ENCODE data around the gene XCL2.
"Not testable (repeated sequence)": the region's sequence is repeated elsewhere in the genome, so short reads cannot be mapped to it uniquely, and the experiment has no call there.

Gene XCL2

GRCh38 chr1:168580290-168580689 lies 36.5 kb upstream of the XCL2 start:
- H3K27ac ChIP-seq (ENCODE audit: low read depth, low read length); H3K9me3 ChIP-seq (ENCODE audit: control insufficient read depth, insufficient read depth, low read depth, low read length); H3K27me3 ChIP-seq (ENCODE audit: control insufficient read depth, insufficient read depth, low read length); H3K4me3 ChIP-seq (ENCODE audit: low read depth, low read length); H3K4me1 ChIP-seq (ENCODE audit: control insufficient read depth, insufficient read depth, low read length); H3K36me3 ChIP-seq (ENCODE audit: control insufficient read depth, insufficient read depth, low read length); H3K9ac ChIP-seq (ENCODE audit: low read length): not testable (repeated sequence)

GRCh38 chr1:168578531-168579185 lies 34.9 kb upstream of the XCL2 start:
- not testable (repeated sequence) for H3K27me3 ChIP-seq (ENCODE audit: control insufficient read depth, insufficient read depth, low read length); H3K36me3 ChIP-seq (ENCODE audit: control insufficient read depth, insufficient read depth, low read length); H3K4me1 ChIP-seq (ENCODE audit: control insufficient read depth, insufficient read depth, low read length); H3K9ac ChIP-seq (ENCODE audit: low read length); H3K9me3 ChIP-seq (ENCODE audit: control insufficient read depth, insufficient read depth, low read depth, low read length); H3K27ac ChIP-seq (ENCODE audit: low read depth, low read length); H3K4me3 ChIP-seq (ENCODE audit: low read depth, low read length)

GRCh38 chr1:168576245-168576688 lies 32.5 kb upstream of the XCL2 start, which contains the start of gene XCL1:
Gene XCL1, plus strand, starts transcription at chr1:168576605. Its CDS starts 33 bp downstream, at chr1:168576638.
- not testable (repeated sequence) for H3K36me3 ChIP-seq (ENCODE audit: control insufficient read depth, insufficient read depth, low read length); H3K4me3 ChIP-seq (ENCODE audit: low read depth, low read length); H3K4me1 ChIP-seq (ENCODE audit: control insufficient read depth, insufficient read depth, low read length); H3K27me3 ChIP-seq (ENCODE audit: control insufficient read depth, insufficient read depth, low read length); H3K9me3 ChIP-seq (ENCODE audit: control insufficient read depth, insufficient read depth, low read depth, low read length); H3K27ac ChIP-seq (ENCODE audit: low read depth, low read length); H3K9ac ChIP-seq (ENCODE audit: low read length)

GRCh38 chr1:168574234-168574633 lies 30.4 kb upstream of the XCL2 start:
- H3K4me1 ChIP-seq (ENCODE audit: control insufficient read depth, insufficient read depth, low read length), result peaks cover 17% of the 10 kb centered on the region

GRCh38 chr1:168572633-168573032 lies 28.8 kb upstream of the XCL2 start:
- Histone ChIP-seq H3K4me3 (ENCODE audit: low read depth, low read length) (no peak overlapping the region), H3K36me3 (ENCODE audit: control insufficient read depth, insufficient read depth, low read length) (no peaks in the 10 kb centered on the region), H3K27ac (ENCODE audit: low read depth, low read length) (no peak overlapping the region), H3K27me3 (ENCODE audit: control insufficient read depth, insufficient read depth, low read length) (no peaks in the 10 kb centered on the region), H3K9ac (ENCODE audit: low read length) (no peak overlapping the region), H3K4me1 (ENCODE audit: control insufficient read depth, insufficient read depth, low read length) (peaks cover 17% of the 10 kb centered on the region), H3K9me3 (ENCODE audit: control insufficient read depth, insufficient read depth, low read depth, low read length) (no peaks in the 10 kb centered on the region)

More at GRCh38 chr1:168574234-168574633, 30.4 kb upstream of the XCL2 start:
- H3K36me3 ChIP-seq (ENCODE audit: control insufficient read depth, insufficient read depth, low read length); H3K27ac ChIP-seq (ENCODE audit: low read depth, low read length); H3K9me3 ChIP-seq (ENCODE audit: control insufficient read depth, insufficient read depth, low read depth, low read length); H3K4me3 ChIP-seq (ENCODE audit: low read depth, low read length); H3K9ac ChIP-seq (ENCODE audit: low read length); H3K27me3 ChIP-seq (ENCODE audit: control insufficient read depth, insufficient read depth, low read length): not testable (repeated sequence)

GRCh38 chr1:168570652-168571051 lies 26.9 kb upstream of the XCL2 start:
- Histone ChIP-seq H3K36me3 (ENCODE audit: control insufficient read depth, insufficient read depth, low read length) (no peaks in the 10 kb centered on the region), H3K9ac (ENCODE audit: low read length) (no peak overlapping the region), H3K27me3 (ENCODE audit: control insufficient read depth, insufficient read depth, low read length) (no peaks in the 10 kb centered on the region), H3K9me3 (ENCODE audit: control insufficient read depth, insufficient read depth, low read depth, low read length) (no peaks in the 10 kb centered on the region), H3K4me1 (ENCODE audit: control insufficient read depth, insufficient read depth, low read length) (peaks cover 17% of the 10 kb centered on the region), H3K4me3 (ENCODE audit: low read depth, low read length) (peak overlapping the region; percentile 18; the same call in 1 of the 2 replicates), H3K27ac (ENCODE audit: low read depth, low read length) (peak overlapping the region; percentile 55; the same call in 1 of the 2 replicates)

GRCh38 chr1:168568346-168568745 lies 24.5 kb upstream of the XCL2 start:
- H3K4me3 ChIP-seq (ENCODE audit: low read depth, low read length), result no peak overlapping the region
- no peaks in the 10 kb centered on the region for H3K9me3 ChIP-seq (ENCODE audit: control insufficient read depth, insufficient read depth, low read depth, low read length)
- H3K27ac ChIP-seq (ENCODE audit: low read depth, low read length), result no peak overlapping the region
- no peaks in the 10 kb centered on the region for H3K27me3 ChIP-seq (ENCODE audit: control insufficient read depth, insufficient read depth, low read length)
- no peak overlapping the region for H3K9ac ChIP-seq (ENCODE audit: low read length)
- H3K36me3 ChIP-seq (ENCODE audit: control insufficient read depth, insufficient read depth, low read length), result no peaks in the 10 kb centered on the region
- H3K4me1 ChIP-seq (ENCODE audit: control insufficient read depth, insufficient read depth, low read length), result peaks cover 17% of the 10 kb centered on the region

- Histone ChIP-seq H3K27me3 (ENCODE audit: control insufficient read depth, insufficient read depth, low read length) (no peaks in the 10 kb centered on the region), H3K9ac (ENCODE audit: low read length) (no peak overlapping the region), H3K36me3 (ENCODE audit: control insufficient read depth, insufficient read depth, low read length) (no peaks in the 10 kb centered on the region), H3K4me1 (ENCODE audit: control insufficient read depth, insufficient read depth, low read length) (peaks cover 17% of the 10 kb centered on the region), H3K9me3 (ENCODE audit: control insufficient read depth, insufficient read depth, low read depth, low read length) (no peaks in the 10 kb centered on the region), H3K4me3 (ENCODE audit: low read depth, low read length) (no peak overlapping the region), H3K27ac (ENCODE audit: low read depth, low read length) (no peak overlapping the region)
These were observed 23.8 kb upstream of the XCL2 start for GRCh38 chr1:168567568-168567967.

- H3K27me3 ChIP-seq (ENCODE audit: control insufficient read depth, insufficient read depth, low read length), result no peaks in the 10 kb centered on the region
- H3K36me3 ChIP-seq (ENCODE audit: control insufficient read depth, insufficient read depth, low read length), result no peaks in the 10 kb centered on the region
- no peak overlapping the region for H3K27ac ChIP-seq (ENCODE audit: low read depth, low read length)
- H3K9ac ChIP-seq (ENCODE audit: low read length), result no peak overlapping the region
- peaks cover 17% of the 10 kb centered on the region for H3K4me1 ChIP-seq (ENCODE audit: control insufficient read depth, insufficient read depth, low read length)
- no peaks in the 10 kb centered on the region for H3K9me3 ChIP-seq (ENCODE audit: control insufficient read depth, insufficient read depth, low read depth, low read length)
- no peak overlapping the region for H3K4me3 ChIP-seq (ENCODE audit: low read depth, low read length)
These were observed 23.2 kb upstream of the XCL2 start for GRCh38 chr1:168567007-168567406.

- H3K4me3 ChIP-seq (ENCODE audit: low read depth, low read length), result no peak overlapping the region
- no peaks in the 10 kb centered on the region for H3K9me3 ChIP-seq (ENCODE audit: control insufficient read depth, insufficient read depth, low read depth, low read length)
- peaks cover 9% of the 10 kb centered on the region for H3K4me1 ChIP-seq (ENCODE audit: control insufficient read depth, insufficient read depth, low read length)
- no peaks in the 10 kb centered on the region for H3K27me3 ChIP-seq (ENCODE audit: control insufficient read depth, insufficient read depth, low read length)
- H3K36me3 ChIP-seq (ENCODE audit: control insufficient read depth, insufficient read depth, low read length), result no peaks in the 10 kb centered on the region
- H3K9ac ChIP-seq (ENCODE audit: low read length), result no peak overlapping the region
- H3K27ac ChIP-seq (ENCODE audit: low read depth, low read length), result no peak overlapping the region
These were observed 22.0 kb upstream of the XCL2 start for GRCh38 chr1:168565825-168566224.

- no peak overlapping the region for H3K9ac ChIP-seq (ENCODE audit: low read length)
- H3K27ac ChIP-seq (ENCODE audit: low read depth, low read length), result no peak overlapping the region
- no peaks in the 10 kb centered on the region for H3K27me3 ChIP-seq (ENCODE audit: control insufficient read depth, insufficient read depth, low read length)
- H3K36me3 ChIP-seq (ENCODE audit: control insufficient read depth, insufficient read depth, low read length), result no peaks in the 10 kb centered on the region
- no peak overlapping the region for H3K4me3 ChIP-seq (ENCODE audit: low read depth, low read length)
- H3K4me1 ChIP-seq (ENCODE audit: control insufficient read depth, insufficient read depth, low read length), result no peaks in the 10 kb centered on the region
- H3K9me3 ChIP-seq (ENCODE audit: control insufficient read depth, insufficient read depth, low read depth, low read length), result no peaks in the 10 kb centered on the region
These were observed 18.2 kb upstream of the XCL2 start for GRCh38 chr1:168561989-168562388.

Data from HUES6 (cell line).